ENCODE results near the gene LIN7B. TPM values are rescaled to one million over a fixed set of nuclear protein-coding genes. Genes with fewer than 3 reads are reported as not detected.

The LIN7B gene
- total and polyA plus RNA-seq, 9 of the 15 experiments (the other 6 are each of a cell fraction or from before 2014, with no cell fraction given), result 0.89 to 15.7 (median 4.0) TPM

- TF ChIP-seq MGA (IDR thresholded peaks at IDR 0.05), result peak; percentile 30; the same call in 1 of the 2 replicates
- peak; percentile 50; the same call in 1 of the 2 replicates for TF ChIP-seq SP1 (CRISPR knock-in tag; IDR thresholded peaks at IDR 0.05)
- TF ChIP-seq PTRF (tag; IDR thresholded peaks at IDR 0.05), result no peak
- no peak for TF ChIP-seq NUFIP1 (IDR thresholded peaks at IDR 0.05; ENCODE audit: partially characterized antibody)
- TF ChIP-seq NR2C2 (CRISPR knock-in tag; IDR thresholded peaks at IDR 0.05), result no peak
- peak; percentile 68 for TF ChIP-seq NR2C2 (tag; IDR thresholded peaks at IDR 0.05)
- peak; percentile 91 for TF ChIP-seq POLR2AphosphoS5 (IDR thresholded peaks at IDR 0.05; ENCODE audit: control insufficient read depth, insufficient read depth, low read depth, low read length)
- peak; percentile 74; the same call in 1 of the 2 replicates for TF ChIP-seq ETV5 (CRISPR knock-in tag; IDR thresholded peaks at IDR 0.05; ENCODE audit: low read depth)
- no peak for TF ChIP-seq TBL1XR1 (IDR thresholded peaks at IDR 0.05; ENCODE audit: low read length in 2 of 2)
- peak; percentile 70 for TF ChIP-seq SMARCA4 (IDR thresholded peaks at IDR 0.05)
- TF ChIP-seq CXXC5 (CRISPR knock-in tag; IDR thresholded peaks at IDR 0.05), result peak; percentile 53
- TF ChIP-seq PKNOX1 (IDR thresholded peaks at IDR 0.05), result peak; percentile 67; the same call in 1 of the 2 replicates
- peak; percentile 89; the same call in 1 of the 2 replicates for TF ChIP-seq ERF (CRISPR knock-in tag; IDR thresholded peaks at IDR 0.05)
- TF ChIP-seq SMARCE1 (IDR thresholded peaks at IDR 0.05), result peak; percentile 70; the same call in 1 of the 2 replicates
- TF ChIP-seq FIP1L1 (IDR thresholded peaks at IDR 0.05; ENCODE audit: low read depth, low read length, poor library complexity, severe bottlenecking), result no peak
Measured at GRCh38 chr19:49157445-49158224, 43.5 kb downstream of the LIN7B start, which contains the start of gene TRPM4 (continued).
